Testis (tissue), 2 donors: Measurements from ENCODE around the gene C1orf115.

Experiments used
- CTCF ChIP-seq, 3 experiments: fragments of 450-650 bp in 2 of 3; fragments of 200-600 bp in 1 of 3; sonication (generic) in 1 of 3; IDR thresholded peaks; one replicate each; pipeline ENCODE4 v1.5.1; 2016 to 2019; ENCODE audit warnings: antibody characterized with exemption in 3 of 3, mild to moderate bottlenecking in 2 of 3, moderate library complexity in 1 of 3
- POLR2A ChIP-seq: fragments of 450-650 bp; IDR thresholded peaks from one replicate; pipeline ENCODE4 v1.6.1; 2017; ENCODE audit warnings: antibody characterized with exemption, mild to moderate bottlenecking, moderate library complexity

DNA sequence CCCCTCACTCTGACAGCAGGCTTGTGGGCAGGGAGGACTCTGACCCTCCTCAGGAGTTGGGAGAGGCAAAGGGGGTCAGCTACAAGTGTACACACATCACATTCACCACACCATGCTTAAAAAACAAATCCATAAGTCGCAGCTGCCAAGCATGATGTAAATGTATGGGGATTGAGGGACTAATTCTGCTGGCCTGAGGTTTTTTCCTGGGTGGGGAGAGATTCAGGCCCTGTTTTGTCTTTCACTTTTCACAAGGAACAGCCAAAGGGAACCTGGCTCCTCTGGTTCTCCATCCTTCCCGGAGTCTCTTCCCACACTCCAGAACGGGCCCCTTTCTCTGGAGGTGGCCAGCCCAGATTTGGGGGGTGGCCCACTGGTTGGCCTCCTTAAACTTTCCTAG lies 56.7 kb downstream of the C1orf115 start:
- TF ChIP-seq CTCF (IDR thresholded peaks at IDR 0.05) = no peak
- no peak for TF ChIP-seq POLR2A
